Stimulated activated CD8-positive, alpha-beta memory T cell treated with anti-CD3 and anti-CD28 coated beads, Interleukin-15, amount 100 ng/mL, for 1 hour (primary cell): ENCODE data around the gene MYG1.
"Not testable (repeated sequence)": the region's sequence is repeated elsewhere in the genome, so short reads cannot be mapped to it uniquely, and the experiment has no call there.

Experiments used
- DNase-seq: peaks from one replicate; pipeline ENCODE4 v3.0.0-alpha.2; 2020; ENCODE audit warnings: low read depth

MYG1 gene

GRCh38 chr12:53287741-53288216, 11.7 kb upstream of the MYG1 start:
- DNase-seq: peak; percentile 59

- DNase-seq: no peak
These were observed 11.2 kb upstream of the MYG1 start for GRCh38 chr12:53288322-53288721.

- DNase-seq: no peak
These were observed 9.6 kb upstream of the MYG1 start for GRCh38 chr12:53289891-53290290.

- no peak for DNase-seq
These were observed 8.8 kb upstream of the MYG1 start for GRCh38 chr12:53290661-53291060.

- DNase-seq: no peak
These were observed 7.1 kb upstream of the MYG1 start for GRCh38 chr12:53292426-53292825.

- DNase-seq: peak; percentile 67
These were observed 4.2 kb upstream of the MYG1 start, which contains the start of gene PFDN5 for GRCh38 chr12:53295070-53295890. Gene PFDN5, plus strand, starts transcription at chr12:53295542. Its CDS starts 26 bp downstream, at chr12:53295568.

GRCh38 chr12:53295891-53296219, 3.6 kb upstream of the MYG1 start:
- no peak for DNase-seq

GRCh38 chr12:53297106-53297505, 2.4 kb upstream of the MYG1 start:
- not testable (repeated sequence) for DNase-seq

- DNase-seq: no peak
These were observed 1.3 kb upstream of the MYG1 start for GRCh38 chr12:53298164-53298563.

GRCh38 chr12:53299101-53299453, 418 bp upstream of the MYG1 start:
- no peak for DNase-seq

- DNase-seq: no peak
These were observed 692 bp downstream of the MYG1 start for GRCh38 chr12:53300187-53300586.

- no peak for DNase-seq
These were observed 3.4 kb downstream of the MYG1 start for GRCh38 chr12:53302903-53303302.

- DNase-seq: no peak
These were observed 7.3 kb downstream of the MYG1 start for GRCh38 chr12:53306826-53307225.

- no peak for DNase-seq
These were observed 8.8 kb downstream of the MYG1 start for GRCh38 chr12:53308276-53308675.

- DNase-seq: no peak
These were observed 14.5 kb downstream of the MYG1 start for GRCh38 chr12:53313996-53314395.

GRCh38 chr12:53320352-53321195, 21.1 kb downstream of the MYG1 start:
- DNase-seq: no peak

- DNase-seq: no peak
These were observed 24.8 kb downstream of the MYG1 start for GRCh38 chr12:53324113-53324778.

- peak; percentile 63 for DNase-seq
These were observed 25.4 kb downstream of the MYG1 start for GRCh38 chr12:53324779-53325510.

- no peak for DNase-seq
These were observed 26.1 kb downstream of the MYG1 start for GRCh38 chr12:53325511-53326061.

- no peak for DNase-seq
These were observed 27.1 kb downstream of the MYG1 start for GRCh38 chr12:53326460-53327185.
